Mesendoderm (in vitro differentiated cells): ENCODE measurements around the gene GPR26.

Source experiments
- DNase-seq: peaks from one replicate; pipeline ENCODE4 v3.0.0; 2013
- H2AK5ac ChIP-seq: 2 replicates; pipeline ENCODE4 v1.6.1; 2013; ENCODE audit warnings: low read length, inconsistent platforms
- H2BK120ac ChIP-seq: 2 replicates; pipeline ENCODE4 v1.6.1; 2013; ENCODE audit warnings: low read depth, mild to moderate bottlenecking, low read length, moderate library complexity, mixed read lengths
- H2BK15ac ChIP-seq: replicated peaks from 2 replicates; pipeline ENCODE4 v1.6.1; 2013; ENCODE audit warnings: low read depth, mild to moderate bottlenecking, moderate library complexity
- H2BK5ac ChIP-seq: 2 replicates; pipeline ENCODE4 v1.6.1; 2013; ENCODE audit warnings: low read length, inconsistent platforms
- H3K18ac ChIP-seq: 2 replicates; pipeline ENCODE4 v1.6.1; 2013; ENCODE audit warnings: mild to moderate bottlenecking, low read length, mixed read lengths
- H3K23ac ChIP-seq: one replicate; pipeline ENCODE4 v1.6.1; 2013; ENCODE audit warnings: low read length
- H3K27ac ChIP-seq: 2 replicates; pipeline ENCODE4 v1.5.1; 2013; ENCODE audit warnings: low read depth, mild to moderate bottlenecking, inconsistent platforms, low read length, moderate library complexity
- H3K27me3 ChIP-seq: 2 replicates; pipeline ENCODE4 v1.6.1; 2013; ENCODE audit warnings: low read length, control low read depth, mild to moderate bottlenecking, inconsistent platforms; ENCODE audit not compliant: insufficient read depth, poor library complexity
- H3K36me3 ChIP-seq: 2 replicates; pipeline ENCODE4 v1.6.1; 2013; ENCODE audit warnings: low read length, inconsistent platforms; ENCODE audit not compliant: control insufficient read depth, insufficient read depth
- H3K4ac ChIP-seq: one replicate; pipeline ENCODE4 v1.6.1; 2013; ENCODE audit warnings: low read depth, mild to moderate bottlenecking, low read length, moderate library complexity
- H3K4me1 ChIP-seq: 2 replicates; pipeline ENCODE4 v1.6.1; 2013; ENCODE audit warnings: low read depth, low read length, inconsistent platforms; ENCODE audit not compliant: control insufficient read depth
- H3K4me2 ChIP-seq: 2 replicates; pipeline ENCODE4 v1.6.1; 2013; ENCODE audit warnings: low read length
- H3K4me3 ChIP-seq: 2 replicates; pipeline ENCODE4 v1.5.1; 2013; ENCODE audit warnings: mild to moderate bottlenecking, low read length
- H3K56ac ChIP-seq: one replicate; pipeline ENCODE4 v1.6.1; 2013; ENCODE audit warnings: low read length
- H3K79me1 ChIP-seq: 2 replicates; pipeline ENCODE4 v1.6.1; 2013; ENCODE audit warnings: low read length, inconsistent platforms
- H3K79me2 ChIP-seq: 2 replicates; pipeline ENCODE4 v1.6.1; 2013; ENCODE audit warnings: mild to moderate bottlenecking, low read length; ENCODE audit not compliant: control insufficient read depth, insufficient read depth
- H3K9ac ChIP-seq: 2 replicates; pipeline ENCODE4 v1.6.1; 2013; ENCODE audit warnings: low read length, inconsistent platforms
- H4K5ac ChIP-seq: one replicate; pipeline ENCODE4 v1.6.1; 2013; ENCODE audit warnings: low read length
- H4K8ac ChIP-seq: one replicate; pipeline ENCODE4 v1.6.1; 2013; ENCODE audit warnings: low read depth, mild to moderate bottlenecking, control low read depth, low read length, moderate library complexity
- WGBS: extraction: QIAGEN DNeasy Blood & Tissue Kit; methylation state at CpG from one replicate; pipeline ENCODE4 v1.1.7; 2013; ENCODE audit warnings: low lambda C conversion rate, missing lambda C conversion rate; ENCODE audit not compliant: insufficient coverage; ENCODE audit errors: extremely low coverage; 5-methylcytosine and 5-hydroxymethylcytosine counted together

Gene GPR26

DNA sequence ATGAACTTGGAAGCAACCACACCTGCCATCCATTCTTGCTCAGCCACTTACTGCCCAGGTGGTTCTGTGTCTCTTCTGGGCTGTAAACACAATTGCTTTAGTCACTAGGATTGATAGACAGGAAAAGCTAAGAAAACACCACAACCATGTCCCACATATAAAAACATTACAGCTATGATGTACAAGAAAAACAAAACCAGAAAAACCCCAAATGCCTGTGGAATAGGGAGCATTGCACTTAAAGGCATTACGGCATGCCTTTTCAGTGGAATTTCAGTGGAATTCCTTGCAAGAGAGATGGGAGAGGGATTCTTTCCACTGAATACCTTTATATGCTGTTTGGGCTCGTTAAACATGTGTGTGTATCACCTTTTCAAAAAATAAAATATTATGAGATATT, 44.2 kb upstream of the GPR26 start:
- H2AK5ac ChIP-seq = no peak overlapping the region
- no peaks in the 10 kb centered on the region for H3K79me1 ChIP-seq
- no peak overlapping the region for H4K5ac ChIP-seq
- no peak overlapping the region for H2BK5ac ChIP-seq
- H3K56ac ChIP-seq = no peak overlapping the region
- WGBS = no CpG with 5 or more reads among the region's 2 CpGs
- no peak overlapping the region for H3K18ac ChIP-seq
- H3K4me3 ChIP-seq = no peak overlapping the region
- H3K4ac ChIP-seq = no peak overlapping the region
- H3K27ac ChIP-seq = no peak overlapping the region
- H2BK15ac ChIP-seq = no peak overlapping the region
- no peak overlapping the region for H3K9ac ChIP-seq
- H3K23ac ChIP-seq = no peak overlapping the region
- no peaks in the 10 kb centered on the region for H3K36me3 ChIP-seq
- no peaks in the 10 kb centered on the region for H3K27me3 ChIP-seq
- H4K8ac ChIP-seq = no peak overlapping the region
- no peaks in the 10 kb centered on the region for H3K79me2 ChIP-seq
- H2BK120ac ChIP-seq = no peak overlapping the region
- H3K4me2 ChIP-seq = no peak overlapping the region
- no peak for DNase-seq
- no peaks in the 10 kb centered on the region for H3K4me1 ChIP-seq

DNA sequence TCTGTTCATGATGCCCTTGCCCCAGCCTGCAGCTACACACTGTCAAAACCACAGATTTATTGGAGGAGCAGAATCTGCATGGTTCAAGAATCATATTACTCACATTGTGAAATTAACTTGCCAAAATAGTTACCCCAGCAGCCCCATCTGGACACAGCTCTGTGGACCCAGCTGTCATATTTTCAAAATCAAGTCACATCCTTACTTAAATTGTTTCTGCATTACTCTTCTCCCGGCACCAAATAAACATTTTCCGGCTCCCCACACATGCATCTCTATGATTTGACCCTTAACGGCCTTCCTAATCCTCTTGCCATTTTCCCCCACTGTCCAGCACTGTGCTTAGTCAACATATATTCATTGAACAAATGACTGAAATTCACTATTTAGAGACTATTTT, 43.8 kb upstream of the GPR26 start:
- no peak overlapping the region for H3K56ac ChIP-seq
- no peaks in the 10 kb centered on the region for H3K79me1 ChIP-seq

DNA sequence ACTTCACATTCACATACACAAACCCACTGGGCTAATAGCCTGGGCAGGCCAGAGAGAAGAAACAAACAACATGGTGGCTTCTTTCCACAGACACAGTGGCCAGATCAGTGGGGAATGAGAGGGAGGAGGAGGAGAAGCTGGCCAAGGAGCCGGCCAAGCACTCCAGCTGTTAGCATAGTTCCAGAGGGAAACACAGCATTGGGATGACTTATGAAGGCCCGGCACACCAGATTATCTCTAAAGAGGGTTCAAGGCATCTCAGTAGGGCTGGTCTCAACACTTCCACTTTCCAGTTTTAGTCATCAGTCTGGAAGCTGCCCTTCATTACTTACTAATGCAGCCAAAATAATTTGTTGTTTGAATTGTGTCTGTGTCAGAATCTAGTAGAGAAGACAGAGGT, 42.1 kb upstream of the GPR26 start:
- Histone ChIP-seq H3K27me3 (no peaks in the 10 kb centered on the region), H3K4me1 (no peaks in the 10 kb centered on the region), H3K79me1 (no peaks in the 10 kb centered on the region), H3K36me3 (no peaks in the 10 kb centered on the region), H3K4me2 (no peak overlapping the region), H3K4me3 (no peak overlapping the region), H3K4ac (no peak overlapping the region), H3K9ac (no peak overlapping the region), H2AK5ac (no peak overlapping the region), H2BK15ac (no peak overlapping the region), H3K27ac (no peak overlapping the region), H3K56ac (no peak overlapping the region), H2BK120ac (no peak overlapping the region), H3K79me2 (no peaks in the 10 kb centered on the region), H4K5ac (no peak overlapping the region), H3K23ac (no peak overlapping the region), H2BK5ac (no peak overlapping the region), H3K18ac (no peak overlapping the region), H4K8ac (no peak overlapping the region)
- DNase-seq = no peak
- no CpG with 5 or more reads among the region's 2 CpGs for WGBS

More for the DNA sequence above, 43.8 kb upstream of the GPR26 start:
- no peak overlapping the region for H3K27ac ChIP-seq
- H3K9ac ChIP-seq = no peak overlapping the region
- H2AK5ac ChIP-seq = no peak overlapping the region
- H3K27me3 ChIP-seq = no peaks in the 10 kb centered on the region
- no peak overlapping the region for H4K5ac ChIP-seq
- H2BK120ac ChIP-seq = no peak overlapping the region
- H3K79me2 ChIP-seq = no peaks in the 10 kb centered on the region
- H2BK15ac ChIP-seq = no peak overlapping the region
- no CpG with 5 or more reads among the region's 3 CpGs for WGBS
- no peak overlapping the region for H2BK5ac ChIP-seq
- H3K4ac ChIP-seq = no peak overlapping the region
- H3K4me3 ChIP-seq = no peak overlapping the region
- no peak for DNase-seq
- no peak overlapping the region for H4K8ac ChIP-seq
- no peak overlapping the region for H3K4me2 ChIP-seq
- H3K36me3 ChIP-seq = no peaks in the 10 kb centered on the region
- no peak overlapping the region for H3K23ac ChIP-seq
- H3K18ac ChIP-seq = no peak overlapping the region
- H3K4me1 ChIP-seq = no peaks in the 10 kb centered on the region

- Histone ChIP-seq H3K27me3 (no peaks in the 10 kb centered on the region), H3K18ac (no peak overlapping the region), H3K4me1 (no peaks in the 10 kb centered on the region), H2BK15ac (no peak overlapping the region), H3K9ac (no peak overlapping the region), H3K4ac (no peak overlapping the region), H3K4me2 (no peak overlapping the region), H3K36me3 (no peaks in the 10 kb centered on the region), H3K27ac (no peak overlapping the region), H4K8ac (no peak overlapping the region), H3K79me2 (no peaks in the 10 kb centered on the region), H2BK5ac (no peak overlapping the region), H4K5ac (no peak overlapping the region), H3K4me3 (no peak overlapping the region), H3K56ac (no peak overlapping the region), H3K23ac (no peak overlapping the region), H2BK120ac (no peak overlapping the region), H2AK5ac (no peak overlapping the region), H3K79me1 (no peaks in the 10 kb centered on the region)
- WGBS = no CpG with 5 or more reads among the region's 3 CpGs
- no peak for DNase-seq
Observed at GRCh38 chr10:123633106-123633505, 33.0 kb upstream of the GPR26 start.

GRCh38 chr10:123633636-123634035, 32.5 kb upstream of the GPR26 start:
- DNase-seq = no peak
- WGBS = no CpG with 5 or more reads among the region's 5 CpGs
- Histone ChIP-seq H3K27ac (no peak overlapping the region), H3K79me1 (no peaks in the 10 kb centered on the region), H3K27me3 (no peaks in the 10 kb centered on the region), H3K4me1 (no peaks in the 10 kb centered on the region), H2BK120ac (no peak overlapping the region), H2BK5ac (no peak overlapping the region), H3K4me3 (no peak overlapping the region), H3K18ac (no peak overlapping the region), H3K4ac (no peak overlapping the region), H2AK5ac (no peak overlapping the region), H3K23ac (no peak overlapping the region), H3K36me3 (no peaks in the 10 kb centered on the region), H4K8ac (no peak overlapping the region), H3K4me2 (no peak overlapping the region), H3K79me2 (no peaks in the 10 kb centered on the region), H2BK15ac (no peak overlapping the region), H4K5ac (no peak overlapping the region), H3K56ac (no peak overlapping the region), H3K9ac (no peak overlapping the region)

DNA sequence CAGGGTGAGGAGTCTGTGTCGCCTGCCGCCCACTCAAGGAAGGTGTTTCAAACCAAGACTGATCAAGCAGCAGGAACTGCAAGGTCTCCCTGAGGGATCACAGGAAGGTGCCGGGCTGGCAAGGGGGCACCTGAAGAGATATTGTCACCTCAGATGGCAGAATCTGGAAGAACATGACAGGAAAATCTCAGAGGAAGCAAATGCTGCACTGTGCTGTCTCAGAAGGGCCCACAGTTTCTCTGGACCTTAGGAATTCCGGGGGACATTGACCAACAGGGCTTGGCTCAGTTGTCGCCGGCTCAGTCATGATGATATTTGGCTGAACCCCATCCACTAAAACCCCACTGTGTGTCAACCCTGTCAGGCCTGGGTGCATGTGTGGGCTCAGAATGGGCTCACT, 31.9 kb upstream of the GPR26 start:
- Histone ChIP-seq H3K79me2 (no peaks in the 10 kb centered on the region), H3K27ac (no peak overlapping the region), H4K8ac (no peak overlapping the region), H3K56ac (no peak overlapping the region), H3K23ac (no peak overlapping the region), H3K4ac (no peak overlapping the region), H2AK5ac (no peak overlapping the region), H2BK120ac (no peak overlapping the region), H3K4me1 (no peaks in the 10 kb centered on the region), H3K4me2 (no peak overlapping the region), H2BK5ac (no peak overlapping the region), H2BK15ac (no peak overlapping the region), H3K18ac (no peak overlapping the region), H4K5ac (no peak overlapping the region), H3K36me3 (no peaks in the 10 kb centered on the region), H3K9ac (no peak overlapping the region), H3K79me1 (no peaks in the 10 kb centered on the region), H3K27me3 (no peaks in the 10 kb centered on the region), H3K4me3 (no peak overlapping the region)
- WGBS = no CpG with 5 or more reads among the region's 6 CpGs
- no peak for DNase-seq
